GM19193 (cell line): Measurements from ENCODE around the gene MOCOS.

Experiments
- POLR2A ChIP-seq: IDR thresholded peaks from 4 replicates; pipeline ENCODE4 v1.6.1; 2011; ENCODE audit not compliant: insufficient read depth, insufficient read length; ENCODE audit errors: extremely low read depth

MOCOS gene

DNA sequence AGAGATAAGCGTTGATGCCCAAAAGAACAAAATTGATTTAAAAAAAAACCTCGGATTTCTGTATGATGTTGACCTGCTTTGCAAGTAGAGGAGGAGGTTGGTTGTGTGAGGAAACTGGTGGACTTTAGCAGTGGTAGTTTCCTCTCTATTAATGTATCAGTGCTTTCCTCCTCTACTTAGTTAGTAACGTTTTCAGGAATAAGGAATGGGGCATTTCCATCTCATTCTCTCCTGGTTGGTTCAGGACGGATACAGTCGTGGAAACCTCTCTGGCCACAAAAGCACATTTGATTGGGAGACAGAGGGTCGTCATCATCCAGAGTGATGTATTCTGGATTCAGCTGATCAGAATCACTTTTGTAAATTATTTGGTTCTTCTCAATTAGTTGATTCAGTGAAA, 111.7 kb downstream of the MOCOS start:
- no peak for TF ChIP-seq POLR2A

GRCh38 chr18:36300211-36300610, 112.9 kb downstream of the MOCOS start:
- TF ChIP-seq POLR2A = no peak

DNA sequence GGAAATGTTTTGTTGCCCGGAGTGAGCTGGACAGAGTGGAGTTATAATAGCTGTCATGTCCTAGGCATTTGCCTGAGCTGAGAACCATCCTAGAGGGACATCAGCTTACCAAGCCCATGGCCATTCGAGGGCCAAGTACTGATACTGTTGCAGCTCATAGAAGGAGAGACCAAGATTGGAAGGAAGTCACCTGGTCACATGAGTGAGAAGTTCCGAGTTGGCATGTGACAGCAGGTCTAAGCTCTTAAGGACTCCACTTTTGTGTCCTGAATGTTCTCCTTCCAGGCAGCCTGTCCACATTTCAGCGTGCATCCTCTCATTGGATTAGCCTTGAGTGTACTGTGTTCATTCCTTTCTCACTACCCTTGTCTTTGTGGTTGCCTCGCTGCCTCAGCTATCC, 114.6 kb downstream of the MOCOS start:
- TF ChIP-seq POLR2A = no peak

DNA sequence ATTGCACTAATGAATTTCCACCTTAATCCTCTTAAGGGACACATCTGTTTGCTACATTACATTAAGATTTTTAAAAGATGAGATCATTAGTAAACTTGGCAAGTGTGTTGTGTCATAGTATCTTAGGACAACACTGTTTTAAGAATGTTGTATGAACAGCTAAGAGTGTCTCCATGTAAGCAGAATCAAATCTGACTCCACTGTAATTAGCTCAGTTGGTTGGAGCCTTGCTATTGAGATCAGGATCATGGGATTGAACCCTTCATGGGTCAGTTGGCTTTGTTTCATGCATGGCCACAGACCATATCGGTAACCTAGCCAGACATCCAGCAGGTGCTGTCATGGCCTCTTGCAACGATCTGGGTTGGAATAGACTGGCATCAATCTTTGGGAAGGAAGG, 115.4 kb downstream of the MOCOS start:
- TF ChIP-seq POLR2A = no peak

- TF ChIP-seq POLR2A = no peak
These were observed 116.0 kb downstream of the MOCOS start for GRCh38 chr18:36303211-36303844.

DNA sequence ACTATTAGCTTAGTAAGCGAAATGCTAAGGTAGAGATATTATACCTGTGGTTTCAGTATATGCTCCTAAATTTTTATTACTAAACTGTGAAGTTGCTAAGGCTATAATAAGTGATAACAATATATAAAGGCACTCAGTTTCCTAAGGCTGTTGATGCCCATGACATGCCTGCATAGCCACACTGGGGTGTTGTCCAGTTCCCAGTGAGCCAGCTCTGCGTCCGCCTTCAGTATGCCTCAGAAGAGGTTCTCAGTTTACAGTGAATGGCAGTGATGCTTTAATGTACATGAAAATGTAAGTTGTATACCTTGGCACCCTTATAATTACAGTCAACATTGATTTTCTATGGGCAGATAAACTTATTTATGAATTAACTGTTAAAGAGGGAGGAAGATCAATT, 117.4 kb downstream of the MOCOS start:
- TF ChIP-seq POLR2A = no peak

DNA sequence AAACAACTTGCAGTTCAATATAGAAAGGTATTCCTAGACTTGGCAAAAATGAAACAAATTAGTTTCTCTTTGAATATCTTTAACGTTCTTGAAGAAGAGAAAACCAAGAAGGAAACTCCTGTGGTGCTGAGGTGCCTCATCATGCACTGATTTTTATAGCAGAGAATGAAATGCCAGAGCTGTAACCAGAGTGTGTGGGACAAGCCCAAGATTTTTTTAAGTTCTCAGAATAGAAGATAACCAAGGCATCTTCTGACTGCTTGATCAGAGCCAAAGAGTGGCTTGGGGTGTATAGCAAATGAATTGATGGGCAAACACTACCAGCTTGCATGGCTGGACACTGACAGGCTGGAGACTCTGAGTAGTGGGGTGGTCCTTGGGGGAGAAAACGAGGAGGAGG, 118.1 kb downstream of the MOCOS start:
- TF ChIP-seq POLR2A = no peak

GRCh38 chr18:36307513-36307912, 120.2 kb downstream of the MOCOS start:
- TF ChIP-seq POLR2A = no peak

- TF ChIP-seq POLR2A = no peak
These were observed 121.6 kb downstream of the MOCOS start for GRCh38 chr18:36308711-36309435.

- TF ChIP-seq POLR2A = no peak
These were observed 122.4 kb downstream of the MOCOS start for GRCh38 chr18:36309436-36310391.

DNA sequence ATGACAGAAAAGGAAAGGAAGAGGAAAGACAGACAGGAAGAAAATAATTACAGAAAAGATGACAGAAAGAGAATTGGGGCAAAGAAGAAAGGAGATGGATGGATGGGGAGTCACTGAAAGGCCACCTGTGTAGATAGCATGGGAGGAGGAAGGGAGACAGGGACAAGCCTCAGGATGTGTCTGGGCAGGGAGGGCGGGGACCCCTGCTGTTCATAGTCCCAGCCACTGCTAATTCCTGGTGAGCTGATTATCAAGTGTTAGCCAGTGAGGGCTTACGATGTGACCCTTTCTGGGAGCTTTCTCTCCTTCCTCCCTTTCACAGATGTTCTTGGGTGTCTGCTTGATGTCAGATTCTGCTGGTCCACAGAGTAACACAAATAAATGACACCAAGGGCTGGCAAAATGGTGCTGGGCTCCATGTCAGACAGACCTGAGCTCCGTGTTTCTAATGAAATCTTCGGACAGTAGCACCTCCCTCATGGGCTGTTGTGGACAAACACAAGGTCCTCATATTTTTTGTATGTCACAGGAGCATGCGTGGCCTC, 123.8 kb downstream of the MOCOS start:
- TF ChIP-seq POLR2A = no peak

DNA sequence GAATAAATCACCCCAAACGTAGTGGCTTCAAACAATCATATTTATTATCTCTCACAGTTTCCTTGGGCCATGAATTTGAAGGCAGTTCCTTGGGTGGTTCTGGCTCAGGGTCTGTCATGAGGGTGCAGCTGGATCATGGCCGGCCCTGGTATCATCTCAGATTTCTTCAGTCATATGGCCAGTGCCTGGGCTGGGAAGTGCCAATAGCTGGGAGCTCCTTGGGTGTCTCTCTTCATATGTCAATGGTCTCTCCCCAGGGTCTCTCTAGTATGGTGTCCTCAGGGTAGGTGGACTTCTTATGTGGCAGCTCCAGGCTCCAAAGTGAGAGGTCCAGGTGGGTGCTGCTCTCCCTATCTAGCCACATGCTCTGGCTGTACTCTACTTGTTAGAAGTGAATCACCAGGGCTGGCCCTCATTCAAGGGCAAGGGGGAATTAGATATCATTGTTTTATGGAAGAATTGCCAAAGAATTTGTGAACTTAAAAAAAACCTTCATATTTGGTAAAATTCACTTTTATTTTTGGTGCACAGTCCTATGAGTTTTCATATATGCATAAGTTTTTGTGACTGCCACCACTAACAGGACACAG, 125.6 kb downstream of the MOCOS start:
- TF ChIP-seq POLR2A = no peak

- TF ChIP-seq POLR2A = no peak
These were observed 126.8 kb downstream of the MOCOS start for GRCh38 chr18:36314098-36314497.

GRCh38 chr18:36314754-36315153, 127.5 kb downstream of the MOCOS start:
- TF ChIP-seq POLR2A = no peak

DNA sequence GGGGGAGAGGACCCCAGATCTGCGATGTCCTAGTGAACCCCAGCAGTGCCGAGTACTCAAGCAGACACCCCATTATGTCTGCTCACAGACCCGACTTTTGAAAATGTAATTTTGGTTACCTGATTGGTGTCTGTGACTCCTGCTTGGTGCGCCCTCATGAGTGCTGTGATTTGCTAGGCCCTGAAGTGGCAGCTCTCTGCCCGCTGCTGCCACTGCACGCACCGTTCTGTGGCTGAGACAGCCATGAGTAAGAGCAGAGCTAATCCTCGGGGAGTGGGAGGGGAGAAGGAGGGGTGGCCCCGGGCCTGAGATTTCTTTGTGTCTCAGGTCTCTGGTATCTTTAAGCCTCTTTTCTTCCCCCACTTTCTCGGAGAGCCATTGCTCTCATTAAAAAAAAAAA, 128.4 kb downstream of the MOCOS start:
- TF ChIP-seq POLR2A = no peak
